ENCODE results near the gene SERPINE1. TPM values are rescaled to one million over a fixed set of nuclear protein-coding genes. Genes with fewer than 3 reads are reported as not detected.

The SERPINE1 gene
- total and polyA plus RNA-seq, 4 donors: 12.4 to 436 (median 37.0) TPM

DNA sequence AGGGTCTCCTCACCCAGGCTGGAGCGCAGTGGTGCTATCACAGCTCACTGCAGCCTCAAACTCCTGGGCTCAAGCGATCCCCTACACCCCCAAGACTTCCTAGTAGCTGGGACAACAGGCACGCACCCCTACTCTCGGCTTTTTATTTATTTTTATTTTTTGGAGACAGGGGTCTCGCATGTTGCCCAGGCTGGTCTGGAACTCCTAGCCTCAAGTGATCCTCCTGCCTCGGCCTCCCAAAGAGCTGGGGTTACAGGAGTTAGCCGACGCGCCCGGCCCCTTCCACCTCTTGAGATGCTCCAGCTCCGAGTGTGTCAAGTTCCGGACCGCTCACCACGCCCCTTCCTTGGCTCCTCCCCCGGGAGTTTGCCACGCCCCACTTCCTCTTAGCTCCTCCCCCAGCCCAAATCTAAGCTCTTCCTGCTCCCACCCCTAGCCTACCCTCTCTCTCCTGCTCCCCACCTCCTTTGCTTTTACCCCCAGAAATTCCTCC is 46.9 kb downstream of the SERPINE1 start:
- DNase-seq: no peak
- Histone ChIP-seq H3K27me3 (ENCODE audit: control insufficient read depth in 3 of 3, insufficient read depth in 3 of 3, low read length in 2 of 3) (peaks cover 26 to 91% (median 87%) of the 10 kb centered on the region in 3 donors), H3K4me3 (no peak overlapping the region), H3K27ac (ENCODE audit: low read depth in 1 of 2, low read length in 1 of 2) (no peak overlapping the region), H3K4me1 (ENCODE audit: control insufficient read depth in 5 of 5, insufficient read depth in 5 of 5, low read length in 5 of 5) (peaks cover 0 to 18% (median 4%) of the 10 kb centered on the region in 5 donors), H3K9me3 (ENCODE audit: control insufficient read depth in 4 of 4, insufficient read depth in 3 of 4, low read length in 3 of 4) (peaks cover 0 to 17% (median 0%) of the 10 kb centered on the region in 4 donors), H3K9ac (ENCODE audit: insufficient read depth in 1 of 2, low read length in 2 of 2) (no peak overlapping the region), H3K36me3 (ENCODE audit: control insufficient read depth in 4 of 4, insufficient read depth in 4 of 4, low read length in 4 of 4) (no peaks in the 10 kb centered on the region)
- WGBS, 2 donors: 5 to 6% methylated on average over 16 of the region's 16 CpGs
- TF ChIP-seq, protein P1, sequence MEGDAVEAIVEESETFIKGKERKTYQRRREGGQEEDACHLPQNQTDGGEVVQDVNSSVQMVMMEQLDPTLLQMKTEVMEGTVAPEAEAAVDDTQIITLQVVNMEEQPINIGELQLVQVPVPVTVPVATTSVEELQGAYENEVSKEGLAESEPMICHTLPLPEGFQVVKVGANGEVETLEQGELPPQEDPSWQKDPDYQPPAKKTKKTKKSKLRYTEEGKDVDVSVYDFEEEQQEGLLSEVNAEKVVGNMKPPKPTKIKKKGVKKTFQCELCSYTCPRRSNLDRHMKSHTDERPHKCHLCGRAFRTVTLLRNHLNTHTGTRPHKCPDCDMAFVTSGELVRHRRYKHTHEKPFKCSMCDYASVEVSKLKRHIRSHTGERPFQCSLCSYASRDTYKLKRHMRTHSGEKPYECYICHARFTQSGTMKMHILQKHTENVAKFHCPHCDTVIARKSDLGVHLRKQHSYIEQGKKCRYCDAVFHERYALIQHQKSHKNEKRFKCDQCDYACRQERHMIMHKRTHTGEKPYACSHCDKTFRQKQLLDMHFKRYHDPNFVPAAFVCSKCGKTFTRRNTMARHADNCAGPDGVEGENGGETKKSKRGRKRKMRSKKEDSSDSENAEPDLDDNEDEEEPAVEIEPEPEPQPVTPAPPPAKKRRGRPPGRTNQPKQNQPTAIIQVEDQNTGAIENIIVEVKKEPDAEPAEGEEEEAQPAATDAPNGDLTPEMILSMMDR (IDR thresholded peaks at IDR 0.05; ENCODE audit: control extremely low read depth, extremely low read depth): no peak
- ATAC-seq (ENCODE audit: insufficient read depth, low FRiP score): no peak

DNA sequence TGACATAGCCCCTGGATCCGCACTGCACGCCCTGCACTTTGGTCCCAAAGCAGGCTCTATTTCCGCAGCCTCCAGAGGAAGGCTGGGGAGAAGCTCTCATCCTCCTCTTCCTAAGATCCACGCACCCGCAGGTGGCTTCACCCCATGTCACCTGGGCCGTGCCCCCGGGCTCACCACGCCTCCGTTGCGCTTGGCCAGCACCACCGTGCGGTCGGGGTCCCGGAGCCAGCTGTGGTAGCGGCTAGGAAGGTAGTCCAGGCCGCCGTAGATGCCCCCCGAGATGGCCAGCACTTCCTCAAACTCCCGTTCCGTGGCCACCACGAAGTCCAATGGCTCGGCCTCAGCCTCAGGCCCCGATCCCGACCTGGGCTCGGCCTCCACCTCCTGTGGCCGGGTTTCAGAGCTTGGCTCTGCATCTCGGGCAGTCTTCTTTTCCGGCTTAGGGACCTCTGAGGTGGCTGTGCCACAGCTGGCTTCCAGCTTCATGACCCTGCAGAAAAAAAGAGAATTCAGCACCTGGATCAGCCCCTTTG is 47.5 kb downstream of the SERPINE1 start:
- TF ChIP-seq, protein P1 (IDR thresholded peaks at IDR 0.05; ENCODE audit: control extremely low read depth, extremely low read depth): no peak
- Histone ChIP-seq H3K27me3 (ENCODE audit: control insufficient read depth in 3 of 3, insufficient read depth in 3 of 3, low read length in 2 of 3) (peaks cover 26 to 91% (median 85%) of the 10 kb centered on the region in 3 donors), H3K27ac (ENCODE audit: low read depth in 1 of 2, low read length in 1 of 2) (no peak overlapping the region), H3K4me1 (ENCODE audit: control insufficient read depth in 5 of 5, insufficient read depth in 5 of 5, low read length in 5 of 5) (peaks cover 0 to 20% (median 4%) of the 10 kb centered on the region in 5 donors), H3K4me3 (no peak overlapping the region), H3K36me3 (ENCODE audit: control insufficient read depth in 4 of 4, insufficient read depth in 4 of 4, low read length in 4 of 4) (no peaks in the 10 kb centered on the region), H3K9ac (ENCODE audit: insufficient read depth in 1 of 2, low read length in 2 of 2) (no peak overlapping the region), H3K9me3 (ENCODE audit: control insufficient read depth in 4 of 4, insufficient read depth in 3 of 4, low read length in 3 of 4) (peaks cover 0 to 15% (median 0%) of the 10 kb centered on the region in 4 donors)
- WGBS, 2 donors: 4 to 6% methylated on average over 27 to 28 of the region's 28 CpGs
- ATAC-seq (ENCODE audit: insufficient read depth, low FRiP score) (no peak), DNase-seq (no peak)

DNA sequence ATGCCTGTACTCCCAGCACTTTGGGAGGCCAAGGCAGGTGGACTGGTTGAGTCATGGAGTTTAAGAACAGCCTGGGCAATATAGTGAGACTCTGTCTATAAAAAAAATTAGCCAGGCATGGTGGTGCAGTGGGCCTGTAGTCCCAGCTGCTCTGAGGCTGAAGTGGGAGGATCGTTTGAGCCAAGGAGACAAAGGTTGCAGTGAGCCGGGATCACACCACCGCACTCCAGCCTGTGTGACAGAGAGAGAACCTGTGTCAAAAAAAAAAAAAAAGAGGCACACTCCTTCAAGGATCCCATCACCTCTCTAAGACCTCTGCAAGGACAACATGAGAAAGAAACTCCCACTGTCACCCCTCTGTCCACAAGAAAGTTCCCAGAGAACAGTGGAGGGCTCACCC is 48.8 kb downstream of the SERPINE1 start:
- DNase-seq: no peak
- no peak for ATAC-seq (ENCODE audit: insufficient read depth, low FRiP score)
- H3K27ac ChIP-seq (ENCODE audit: low read depth in 1 of 2, low read length in 1 of 2): no peak overlapping the region
- no peak overlapping the region for H3K4me3 ChIP-seq
- 30 to 35% methylated on average over 3 of the region's 3 CpGs for WGBS, 2 donors
- H3K4me1 ChIP-seq (ENCODE audit: control insufficient read depth in 5 of 5, insufficient read depth in 5 of 5, low read length in 5 of 5): peaks cover 0 to 20% (median 4%) of the 10 kb centered on the region in 5 donors
- H3K9ac ChIP-seq (ENCODE audit: insufficient read depth in 1 of 2, low read length in 2 of 2): no peak overlapping the region
- TF ChIP-seq, protein P1 (IDR thresholded peaks at IDR 0.05; ENCODE audit: control extremely low read depth, extremely low read depth): no peak
- H3K36me3 ChIP-seq (ENCODE audit: control insufficient read depth in 4 of 4, insufficient read depth in 4 of 4, low read length in 4 of 4): no peaks in the 10 kb centered on the region
- H3K9me3 ChIP-seq (ENCODE audit: control insufficient read depth in 4 of 4, insufficient read depth in 3 of 4, low read length in 3 of 4): peaks cover 0 to 14% (median 0%) of the 10 kb centered on the region in 4 donors
- peaks cover 25 to 86% (median 77%) of the 10 kb centered on the region in 3 donors for H3K27me3 ChIP-seq (ENCODE audit: control insufficient read depth in 3 of 3, insufficient read depth in 3 of 3, low read length in 2 of 3)

Measured in lung (tissue), 12 donors.